Neural cell (in vitro differentiated cells): ENCODE data around the gene IHH.

Experiments
- CTCF ChIP-seq: fragments of 450-650 bp; IDR thresholded peaks from 2 replicates; pipeline ENCODE4 v1.5.1; 2014; ENCODE audit warnings: antibody characterized with exemption, mild to moderate bottlenecking, moderate library complexity; ENCODE audit not compliant: poor library complexity, severe bottlenecking
- EZH2 ChIP-seq: fragments of 200-600, 300-800 bp; shearing (Covaris generic), sonication (generic); IDR thresholded peaks from 2 replicates; pipeline ENCODE4 v1.6.1; 2014; ENCODE audit warnings: antibody characterized with exemption, low read length, borderline replicate concordance, mild to moderate bottlenecking; ENCODE audit not compliant: insufficient read depth, poor library complexity, severe bottlenecking
- POLR2AphosphoS5 ChIP-seq: IDR thresholded peaks from 2 replicates; pipeline ENCODE4 v1.6.1; 2012
- SMC3 ChIP-seq: fragments of 450-650 bp; conservative IDR thresholded peaks from 2 replicates; pipeline ENCODE4 v1.6.1; 2014; ENCODE audit warnings: antibody characterized with exemption, mild to moderate bottlenecking, moderate library complexity; ENCODE audit not compliant: poor library complexity
- TAF1 ChIP-seq: IDR thresholded peaks from 2 replicates; pipeline ENCODE4 v1.6.1; 2012; ENCODE audit warnings: low read depth

- peak; percentile 97 for TF ChIP-seq CTCF
- TF ChIP-seq POLR2AphosphoS5 = no peak
- no peak for TF ChIP-seq EZH2
- peak; percentile 89 for TF ChIP-seq SMC3
- TF ChIP-seq TAF1 = no peak
Measured at GRCh38 chr2:219057709-219058540, 2.8 kb downstream of the IHH start.
